ENCODE results near the gene WDR75. TPM values are rescaled to one million over a fixed set of nuclear protein-coding genes. Genes with fewer than 3 reads are reported as not detected.

WDR75 gene
- polyA plus RNA-seq, 1 donor (not counting 4 experiments of a cell fraction or from before 2014, with no cell fraction given), result 60.4 TPM

GRCh38 chr2:189522435-189523151, 81.3 kb downstream of the WDR75 start:
- H3K27ac ChIP-seq (ENCODE audit: control insufficient read depth, insufficient read depth, low read length), result no peak overlapping the region
- no peaks in the 10 kb centered on the region for H4K20me1 ChIP-seq (ENCODE audit: control insufficient read depth, extremely low read depth, insufficient read depth, low read length)
- H3K36me3 ChIP-seq (ENCODE audit: control insufficient read depth in 2 of 2, extremely low read depth in 1 of 2, insufficient read depth in 2 of 2, low read length in 2 of 2), result no peaks in the 10 kb centered on the region
- no peak overlapping the region for H2AFZ ChIP-seq (ENCODE audit: control insufficient read depth, low read length)
- FAIRE-seq (no peak), DNase-seq (ENCODE audit: low read depth, low spot score) (no peak)
- H3K9ac ChIP-seq (ENCODE audit: control insufficient read depth, extremely low read depth, insufficient read depth, low read length), result no peak overlapping the region
- TF ChIP-seq EZH2 (IDR thresholded peaks at IDR 0.05; ENCODE audit: low read length), result no peak
- TF ChIP-seq, protein P1, sequence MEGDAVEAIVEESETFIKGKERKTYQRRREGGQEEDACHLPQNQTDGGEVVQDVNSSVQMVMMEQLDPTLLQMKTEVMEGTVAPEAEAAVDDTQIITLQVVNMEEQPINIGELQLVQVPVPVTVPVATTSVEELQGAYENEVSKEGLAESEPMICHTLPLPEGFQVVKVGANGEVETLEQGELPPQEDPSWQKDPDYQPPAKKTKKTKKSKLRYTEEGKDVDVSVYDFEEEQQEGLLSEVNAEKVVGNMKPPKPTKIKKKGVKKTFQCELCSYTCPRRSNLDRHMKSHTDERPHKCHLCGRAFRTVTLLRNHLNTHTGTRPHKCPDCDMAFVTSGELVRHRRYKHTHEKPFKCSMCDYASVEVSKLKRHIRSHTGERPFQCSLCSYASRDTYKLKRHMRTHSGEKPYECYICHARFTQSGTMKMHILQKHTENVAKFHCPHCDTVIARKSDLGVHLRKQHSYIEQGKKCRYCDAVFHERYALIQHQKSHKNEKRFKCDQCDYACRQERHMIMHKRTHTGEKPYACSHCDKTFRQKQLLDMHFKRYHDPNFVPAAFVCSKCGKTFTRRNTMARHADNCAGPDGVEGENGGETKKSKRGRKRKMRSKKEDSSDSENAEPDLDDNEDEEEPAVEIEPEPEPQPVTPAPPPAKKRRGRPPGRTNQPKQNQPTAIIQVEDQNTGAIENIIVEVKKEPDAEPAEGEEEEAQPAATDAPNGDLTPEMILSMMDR (optimal IDR thresholded peaks at IDR 0.05 in 1 of 3, IDR thresholded peaks at IDR 0.05 in 1 of 3, conservative IDR thresholded peaks at IDR 0.05 in 1 of 3; ENCODE audit: extremely low read depth in 1 of 3, insufficient read depth in 2 of 3, low read length in 3 of 3), result no peak
- H3K79me2 ChIP-seq (ENCODE audit: control insufficient read depth, insufficient read depth, low read length), result no peaks in the 10 kb centered on the region
- dilution Hi-C loops (cut with MboI; ENCODE audit: extremely low pct_ligation_motif_present, low sequenced_read_pairs), result no loop called here
- H3K4me3 ChIP-seq (ENCODE audit: control insufficient read depth in 2 of 3, extremely low read depth in 1 of 3, insufficient read depth in 2 of 3, low read depth in 1 of 3, low read length in 3 of 3), result no peak overlapping the region
- no peaks in the 10 kb centered on the region for H3K9me3 ChIP-seq (ENCODE audit: control insufficient read depth, low read depth, low read length)
- H3K9me1 ChIP-seq (ENCODE audit: control insufficient read depth, extremely low read depth, insufficient read depth, low read length), result no peaks in the 10 kb centered on the region
- H3K4me2 ChIP-seq (ENCODE audit: control insufficient read depth, extremely low read depth, insufficient read depth, low read depth, low read length), result no peak overlapping the region
- H3K4me1 ChIP-seq (ENCODE audit: control insufficient read depth, extremely low read depth, insufficient read depth, low read length), result no peaks in the 10 kb centered on the region
- H3K27me3 ChIP-seq (ENCODE audit: control insufficient read depth, extremely low read depth, insufficient read depth, low read length), result no peaks in the 10 kb centered on the region

DNA sequence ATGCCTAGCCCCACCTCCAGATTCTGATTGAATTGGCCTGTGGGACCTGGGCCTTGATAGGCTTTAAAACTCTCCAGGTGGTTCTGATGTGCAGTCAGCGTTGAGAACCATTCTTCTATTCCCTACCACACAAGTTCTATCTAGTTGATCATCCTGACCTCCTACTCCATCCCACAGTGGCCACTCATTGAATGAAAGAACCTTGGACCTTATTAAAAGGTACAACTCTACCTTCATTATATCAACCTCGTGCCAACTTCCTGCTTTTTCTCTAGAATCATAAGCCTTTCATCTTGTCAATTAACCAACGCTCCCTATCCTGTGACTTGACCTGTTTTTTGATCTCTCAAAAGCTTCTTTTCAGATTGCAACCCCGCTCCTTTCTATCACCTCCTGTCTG, 83.5 kb downstream of the WDR75 start:
- DNase-seq (ENCODE audit: low read depth, low spot score) (no peak), FAIRE-seq (no peak)
- Histone ChIP-seq H3K27ac (ENCODE audit: control insufficient read depth, insufficient read depth, low read length) (no peak overlapping the region), H3K36me3 (ENCODE audit: control insufficient read depth in 2 of 2, extremely low read depth in 1 of 2, insufficient read depth in 2 of 2, low read length in 2 of 2) (no peaks in the 10 kb centered on the region), H3K9me1 (ENCODE audit: control insufficient read depth, extremely low read depth, insufficient read depth, low read length) (no peaks in the 10 kb centered on the region), H3K79me2 (ENCODE audit: control insufficient read depth, insufficient read depth, low read length) (no peaks in the 10 kb centered on the region), H3K4me2 (ENCODE audit: control insufficient read depth, extremely low read depth, insufficient read depth, low read depth, low read length) (no peak overlapping the region), H4K20me1 (ENCODE audit: control insufficient read depth, extremely low read depth, insufficient read depth, low read length) (no peaks in the 10 kb centered on the region), H3K9ac (ENCODE audit: control insufficient read depth, extremely low read depth, insufficient read depth, low read length) (no peak overlapping the region), H2AFZ (ENCODE audit: control insufficient read depth, low read length) (no peak overlapping the region), H3K4me3 (ENCODE audit: control insufficient read depth in 2 of 3, extremely low read depth in 1 of 3, insufficient read depth in 2 of 3, low read depth in 1 of 3, low read length in 3 of 3) (no peak overlapping the region), H3K27me3 (ENCODE audit: control insufficient read depth, extremely low read depth, insufficient read depth, low read length) (no peaks in the 10 kb centered on the region), H3K9me3 (ENCODE audit: control insufficient read depth, low read depth, low read length) (no peaks in the 10 kb centered on the region), H3K4me1 (ENCODE audit: control insufficient read depth, extremely low read depth, insufficient read depth, low read length) (no peaks in the 10 kb centered on the region)
- TF ChIP-seq, protein P1 (optimal IDR thresholded peaks at IDR 0.05 in 1 of 3, IDR thresholded peaks at IDR 0.05 in 1 of 3, conservative IDR thresholded peaks at IDR 0.05 in 1 of 3; ENCODE audit: extremely low read depth in 1 of 3, insufficient read depth in 2 of 3, low read length in 3 of 3), result no peak
- TF ChIP-seq EZH2 (IDR thresholded peaks at IDR 0.05; ENCODE audit: low read length), result no peak
- dilution Hi-C loops (cut with MboI; ENCODE audit: extremely low pct_ligation_motif_present, low sequenced_read_pairs), result no loop called here

Other genes starting within 250 kb of the WDR75 start
- 0.02 to 0.18 TPM (median 0.09 TPM) in 3 replicates for gene SLC40A1, start 139.3 kb downstream of the WDR75 start, polyA plus RNA-seq
- 23.9 to 40.0 TPM (median 30.7 TPM) in 3 replicates for gene ASNSD1, start 220.0 kb downstream of the WDR75 start, polyA plus RNA-seq
- 0.41 to 1.6 TPM (median 1.4 TPM) in 3 replicates for gene ANKAR, start 233.2 kb downstream of the WDR75 start, polyA plus RNA-seq